Panc1 (cell line): ENCODE measurements around the gene NASP. TPM values are rescaled to one million over a fixed set of nuclear protein-coding genes. Genes with fewer than 3 reads are reported as not detected.

ENCODE experiments used
- ATAC-seq: fragments of 200-7000 bp; cut with Tn5 transposase; 2 replicates; pipeline ENCODE4 v1.9.1; 2020; ENCODE audit warnings: mild to moderate bottlenecking, moderate library complexity
- BruUV-seq: library from RNA; stranded (reverse); fragments of 400-500 nt; replicated peaks from 2 replicates; lab custom pipeline; 2021; lab: Mats Ljungman, UMichigan
- CTCF ChIA-PET: fragments of 300-600 bp; sonication (Branson Sonifier 250); formaldehyde crosslinking; loops from one replicate; lab custom pipeline; 2022; ENCODE audit warnings: antibody characterized with exemption; lab: Charles Lee
- POLR2A ChIA-PET: fragments of 300-600 bp; sonication (Branson Sonifier 250); formaldehyde crosslinking; loops from one replicate; lab custom pipeline; 2022; ENCODE audit warnings: antibody characterized with exemption; lab: Charles Lee
- DNase-seq: peaks from one replicate; pipeline ENCODE4 v3.0.0-alpha.2; 2010; ENCODE audit warnings: low read depth, low spot score
- H3K27ac ChIP-seq: 2 replicates; pipeline ENCODE4 v1.5.1; 2011; ENCODE audit warnings: mild to moderate bottlenecking, low read length, inconsistent platforms
- H3K27me3 ChIP-seq: fragments of 200-500 bp; sonication (Bioruptor generic); 2 replicates; pipeline ENCODE4 v1.6.0; 2014; ENCODE audit warnings: low read length, inconsistent platforms; ENCODE audit not compliant: control insufficient read depth, insufficient read depth
- H3K36me3 ChIP-seq: fragments of 200-500 bp; sonication (Bioruptor generic); 2 replicates; pipeline ENCODE4 v1.5.1; 2014; ENCODE audit warnings: inconsistent platforms, mild to moderate bottlenecking, low read length, moderate library complexity; ENCODE audit not compliant: control insufficient read depth, insufficient read depth
- H3K4me1 ChIP-seq: 2 replicates; pipeline ENCODE4 v1.5.1; 2011; ENCODE audit warnings: inconsistent platforms, mild to moderate bottlenecking, low read length, moderate library complexity; ENCODE audit not compliant: control insufficient read depth, insufficient read depth
- H3K4me3 ChIP-seq, 2 experiments: 2 replicates each; pipeline ENCODE4 v1.5.1; 2011 to 2012; ENCODE audit warnings: low read depth in 2 of 2, low read length in 2 of 2, mild to moderate bottlenecking in 2 of 2, inconsistent platforms in 1 of 2, moderate library complexity in 1 of 2
- H3K9me3 ChIP-seq: fragments of 200-500 bp; sonication (Bioruptor generic); 2 replicates; pipeline ENCODE4 v1.5.1; 2014; ENCODE audit warnings: low read depth, mild to moderate bottlenecking, inconsistent platforms, low read length, moderate library complexity; ENCODE audit not compliant: control insufficient read depth, insufficient read depth
- CTCF ChIP-seq: fragments of 450-650 bp; IDR thresholded peaks from 2 replicates; pipeline ENCODE4 v1.5.1; 2017; ENCODE audit warnings: mild to moderate bottlenecking
- POLR2AphosphoS5 ChIP-seq: IDR thresholded peaks from 2 replicates; pipeline ENCODE4 v1.6.1; 2012; ENCODE audit warnings: mild to moderate bottlenecking, low read depth, low read length, moderate library complexity
- SIN3A ChIP-seq: IDR thresholded peaks from 2 replicates; pipeline ENCODE4 v1.6.1; 2012; ENCODE audit warnings: low read depth, mild to moderate bottlenecking, low read length, moderate library complexity, borderline replicate concordance; ENCODE audit not compliant: insufficient read depth
- TCF7L2 ChIP-seq: IDR thresholded peaks from 2 replicates; pipeline ENCODE4 v1.6.1; 2011; ENCODE audit warnings: mild to moderate bottlenecking, low read depth, low read length, inconsistent platforms
- in situ Hi-C: cut with HindIII; loops from 2 replicates; pipeline ENCODE4 v1.10.0; 2016; ENCODE audit warnings: low sequenced_read_pairs, low pct_unique_long_range_greater_than_20kb
- intact Hi-C: fragments of 100-400 bp; cut with micrococcal nuclease; formaldehyde crosslinking; loops from one replicate; pipeline ENCODE4 v1.10.0; 2022; ENCODE audit not compliant: unreplicated experiment
- total RNA-seq: library from RNA; stranded (reverse); gene quantifications from one replicate; pipeline ENCODE4 v1.2.1, GENCODE V29; 2021; ENCODE audit not compliant: unreplicated experiment
- TF ChIP-seq, protein P1 (sequence below), 2 experiments: IDR thresholded peaks; 2 replicates each; pipeline ENCODE4 v1.6.1; 2011 to 2012; ENCODE audit warnings: low read depth in 2 of 2, control low read depth in 1 of 2, low read length in 1 of 2, mild to moderate bottlenecking in 1 of 2, moderate library complexity in 1 of 2; ENCODE audit not compliant: insufficient read depth in 1 of 2

NASP gene
- total RNA-seq, 1 experiment from 2014 or later, result 193 TPM

DNA sequence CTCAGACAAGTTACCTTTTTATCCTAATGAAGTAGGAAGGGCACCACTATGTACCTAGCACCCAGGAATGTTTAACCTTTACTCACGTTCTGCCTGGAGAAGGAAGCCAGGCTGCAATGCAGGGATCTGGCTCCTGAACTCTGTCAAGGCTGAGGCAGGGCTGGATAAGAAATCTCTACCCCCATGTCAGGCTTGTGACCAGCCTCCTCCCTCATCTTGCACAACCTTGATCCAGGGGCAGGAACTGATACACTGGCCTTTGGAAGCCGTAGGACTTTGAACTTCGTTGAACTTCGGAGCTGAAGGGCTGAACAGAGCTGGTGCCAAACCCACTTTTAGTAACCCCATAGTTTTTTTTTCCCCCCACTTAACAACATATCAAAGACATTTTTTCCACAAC, 41.2 kb upstream of the NASP start:
- no peak for DNase-seq
- no peak overlapping the region for H3K27ac ChIP-seq
- CTCF ChIA-PET, result no interaction called here
- H3K27me3 ChIP-seq, result no peaks in the 10 kb centered on the region
- H3K4me1 ChIP-seq, result no peaks in the 10 kb centered on the region
- POLR2A ChIA-PET, result no interaction called here
- in situ Hi-C loops, result no loop called here
- no peak for ATAC-seq
- intact Hi-C loops, result no loop called here
- TF ChIP-seq SIN3A (no peak), POLR2AphosphoS5 (no peak), CTCF (no peak), TCF7L2 (no peak)
- TF ChIP-seq, protein P1, sequence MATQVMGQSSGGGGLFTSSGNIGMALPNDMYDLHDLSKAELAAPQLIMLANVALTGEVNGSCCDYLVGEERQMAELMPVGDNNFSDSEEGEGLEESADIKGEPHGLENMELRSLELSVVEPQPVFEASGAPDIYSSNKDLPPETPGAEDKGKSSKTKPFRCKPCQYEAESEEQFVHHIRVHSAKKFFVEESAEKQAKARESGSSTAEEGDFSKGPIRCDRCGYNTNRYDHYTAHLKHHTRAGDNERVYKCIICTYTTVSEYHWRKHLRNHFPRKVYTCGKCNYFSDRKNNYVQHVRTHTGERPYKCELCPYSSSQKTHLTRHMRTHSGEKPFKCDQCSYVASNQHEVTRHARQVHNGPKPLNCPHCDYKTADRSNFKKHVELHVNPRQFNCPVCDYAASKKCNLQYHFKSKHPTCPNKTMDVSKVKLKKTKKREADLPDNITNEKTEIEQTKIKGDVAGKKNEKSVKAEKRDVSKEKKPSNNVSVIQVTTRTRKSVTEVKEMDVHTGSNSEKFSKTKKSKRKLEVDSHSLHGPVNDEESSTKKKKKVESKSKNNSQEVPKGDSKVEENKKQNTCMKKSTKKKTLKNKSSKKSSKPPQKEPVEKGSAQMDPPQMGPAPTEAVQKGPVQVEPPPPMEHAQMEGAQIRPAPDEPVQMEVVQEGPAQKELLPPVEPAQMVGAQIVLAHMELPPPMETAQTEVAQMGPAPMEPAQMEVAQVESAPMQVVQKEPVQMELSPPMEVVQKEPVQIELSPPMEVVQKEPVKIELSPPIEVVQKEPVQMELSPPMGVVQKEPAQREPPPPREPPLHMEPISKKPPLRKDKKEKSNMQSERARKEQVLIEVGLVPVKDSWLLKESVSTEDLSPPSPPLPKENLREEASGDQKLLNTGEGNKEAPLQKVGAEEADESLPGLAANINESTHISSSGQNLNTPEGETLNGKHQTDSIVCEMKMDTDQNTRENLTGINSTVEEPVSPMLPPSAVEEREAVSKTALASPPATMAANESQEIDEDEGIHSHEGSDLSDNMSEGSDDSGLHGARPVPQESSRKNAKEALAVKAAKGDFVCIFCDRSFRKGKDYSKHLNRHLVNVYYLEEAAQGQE (IDR thresholded peaks at IDR 0.05; ENCODE audit: insufficient read depth in 1 of 2, low read depth in 2 of 2, low read length in 1 of 2), result no peak
- no peak overlapping the region for H3K4me3 ChIP-seq
- H3K9me3 ChIP-seq, result no peaks in the 10 kb centered on the region
- no peaks in the 10 kb centered on the region for H3K36me3 ChIP-seq
- no TSS peak for BruUV-seq

DNA sequence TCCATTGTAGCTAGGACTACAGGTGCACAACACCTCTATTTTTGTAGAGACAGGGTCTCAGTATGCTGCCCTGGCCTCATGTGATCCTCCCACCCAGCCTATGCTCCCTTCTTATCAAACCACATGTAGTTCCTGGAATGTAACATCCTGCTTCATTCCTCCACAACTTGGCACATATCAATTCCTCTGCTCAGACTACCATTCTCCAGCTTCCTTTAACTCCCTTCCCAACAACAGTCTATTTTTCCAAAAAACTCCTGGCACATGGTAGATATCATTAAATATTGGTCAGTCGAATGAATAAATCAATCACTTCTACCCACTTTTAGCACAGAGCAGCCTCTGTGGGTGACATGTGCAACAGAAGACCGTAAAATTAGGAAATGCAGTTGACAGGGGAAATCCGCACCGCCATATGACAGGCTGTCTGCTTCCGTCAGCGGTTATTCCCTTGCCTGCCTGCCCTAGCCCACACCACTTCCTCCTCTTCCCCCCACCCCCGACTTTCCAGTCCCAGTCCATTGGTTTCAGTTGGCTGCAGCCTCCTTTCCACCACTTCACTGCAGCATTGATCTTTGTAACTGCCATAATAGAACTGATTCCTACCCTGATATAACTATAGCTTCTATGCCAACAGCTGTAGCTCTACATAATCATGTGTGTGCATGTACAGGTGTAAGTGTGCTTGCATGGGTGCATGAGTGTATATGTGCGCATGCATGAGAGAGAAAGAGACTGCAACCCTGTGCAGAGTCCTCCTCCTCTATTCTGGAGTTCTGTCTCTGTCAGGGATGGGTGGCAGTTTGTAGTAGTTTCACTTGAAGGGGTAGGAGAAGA, 40.0 kb upstream of the NASP start:
- ChIA-PET CTCF (interaction anchor here (0.7 kb wide), 1 partner anchor 66 kb away, joined by 3 read pairs; no protein-coding TSS in a partner anchor), POLR2A (interaction anchor here (0.7 kb wide), 1 partner anchor 370 kb away, joined by 15 read pairs; no protein-coding TSS in a partner anchor)
- no peaks in the 10 kb centered on the region for H3K4me1 ChIP-seq
- H3K9me3 ChIP-seq, result no peaks in the 10 kb centered on the region
- ATAC-seq (0 out of 2 replicates have a peak, but pooled peaks have one; percentile 23), DNase-seq (no peak)
- TF ChIP-seq, protein P1 (IDR thresholded peaks at IDR 0.05; ENCODE audit: insufficient read depth in 1 of 2, low read depth in 2 of 2, low read length in 1 of 2), result no peak
- TF ChIP-seq POLR2AphosphoS5, result no peak
- TF ChIP-seq CTCF, result no peak
- no peak overlapping the region for H3K4me3 ChIP-seq
- H3K27ac ChIP-seq, result no peak overlapping the region
- H3K27me3 ChIP-seq, result no peaks in the 10 kb centered on the region
- H3K36me3 ChIP-seq, result no peaks in the 10 kb centered on the region
- in situ Hi-C loops, result no loop called here
- intact Hi-C loops, result no loop called here
- no TSS peak for BruUV-seq
